NCI-H146 (cell line): ENCODE data around the gene AFDN.

Experiments used
- DNase-seq: peaks from one replicate; lab custom pipeline; 2025; lab: John Stamatoyannopoulos, UW

AFDN gene

DNA sequence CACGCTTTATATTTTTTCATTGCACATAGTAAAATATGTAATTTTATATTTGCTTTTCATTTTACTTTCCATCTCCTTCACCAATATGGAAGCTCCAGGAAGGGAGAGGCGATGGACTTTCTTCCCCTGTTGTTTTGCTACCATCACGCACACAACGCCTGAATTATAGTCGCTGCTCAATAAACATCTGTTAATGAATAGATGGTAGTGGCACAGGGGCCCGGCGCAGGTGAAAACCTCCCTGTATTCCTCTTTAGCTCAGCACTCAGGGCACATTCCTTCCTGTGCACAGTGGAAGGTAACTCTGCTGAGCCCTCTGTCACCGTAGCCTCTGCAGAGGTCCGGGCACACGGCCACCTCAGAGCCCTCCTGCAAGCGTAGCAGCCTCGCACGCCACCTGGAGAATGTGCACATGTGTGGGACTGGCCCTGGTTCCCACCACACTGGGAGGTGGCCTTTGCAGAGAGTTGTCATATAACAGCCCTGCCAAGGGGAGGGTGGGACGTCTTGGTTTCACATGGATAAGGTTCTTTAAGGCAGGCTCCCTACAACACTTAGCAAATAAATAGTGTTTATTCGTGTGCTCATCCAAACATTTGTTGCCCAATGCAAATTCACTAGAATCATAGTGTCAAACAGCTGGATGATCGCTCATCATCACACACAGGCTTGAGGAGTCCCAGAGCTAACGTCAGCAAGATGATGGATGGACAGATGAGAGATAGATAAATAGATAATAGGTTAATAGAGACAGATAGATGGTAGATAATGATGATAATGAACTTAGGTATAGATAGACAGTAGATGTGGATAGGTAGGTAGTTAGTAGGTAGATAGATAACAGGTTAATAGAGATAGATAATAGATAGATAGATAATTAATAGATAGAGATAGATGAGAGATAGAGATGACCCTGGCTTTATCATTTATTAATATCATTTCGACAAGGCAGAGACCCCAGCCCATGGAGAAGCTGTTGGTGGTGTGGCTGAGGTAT, 32.3 kb upstream of the AFDN start:
- no peak for DNase-seq

- no peak for DNase-seq
Observed at GRCh38 chr6:167795321-167795811, 31.3 kb upstream of the AFDN start.

GRCh38 chr6:167795874-167796191, 30.9 kb upstream of the AFDN start:
- DNase-seq: no peak

DNA sequence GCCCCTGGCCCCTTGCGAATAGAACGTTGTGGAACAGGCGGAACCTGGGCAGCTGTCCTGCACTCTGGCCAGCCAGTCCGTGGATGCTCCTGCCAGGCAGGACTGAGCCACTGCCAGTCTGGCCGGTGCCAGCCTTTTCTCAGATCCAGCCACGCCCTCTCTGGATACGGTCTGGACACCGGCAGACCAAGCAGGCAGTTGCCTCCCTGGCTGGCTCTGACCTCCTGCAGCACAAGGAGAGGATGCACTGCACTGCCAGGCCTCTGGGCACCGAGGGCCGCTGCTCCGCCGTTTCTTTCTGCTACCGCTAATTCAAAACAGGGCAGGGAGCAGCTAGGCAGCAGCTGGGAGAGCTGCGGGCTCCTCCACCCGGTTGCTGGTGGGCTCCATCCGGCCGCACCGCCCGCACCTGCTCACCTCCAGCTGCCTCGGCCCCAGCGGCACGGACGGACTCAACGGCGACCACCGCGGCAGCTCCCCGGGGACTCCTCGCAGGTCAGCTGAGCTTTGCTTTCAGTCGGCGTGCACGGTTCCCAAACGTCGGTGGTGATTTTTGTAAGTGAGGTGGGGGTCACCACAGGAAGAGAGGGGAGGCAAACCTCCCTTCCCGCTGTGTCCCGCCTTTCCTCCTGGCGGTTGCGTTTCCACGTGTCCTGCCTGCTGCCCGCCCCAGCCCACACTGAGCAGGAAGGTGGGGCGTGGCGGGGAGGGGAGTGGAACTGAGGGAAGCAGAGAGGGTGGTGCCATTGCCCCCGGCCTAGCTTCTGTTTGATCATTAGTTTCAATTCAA, 30.3 kb upstream of the AFDN start:
- DNase-seq: peak; percentile 77

- peak; percentile 68 for DNase-seq
Observed at GRCh38 chr6:167797011-167797471, 29.7 kb upstream of the AFDN start.

- DNase-seq: no peak
Observed at GRCh38 chr6:167797476-167798265, 29.0 kb upstream of the AFDN start.

DNA sequence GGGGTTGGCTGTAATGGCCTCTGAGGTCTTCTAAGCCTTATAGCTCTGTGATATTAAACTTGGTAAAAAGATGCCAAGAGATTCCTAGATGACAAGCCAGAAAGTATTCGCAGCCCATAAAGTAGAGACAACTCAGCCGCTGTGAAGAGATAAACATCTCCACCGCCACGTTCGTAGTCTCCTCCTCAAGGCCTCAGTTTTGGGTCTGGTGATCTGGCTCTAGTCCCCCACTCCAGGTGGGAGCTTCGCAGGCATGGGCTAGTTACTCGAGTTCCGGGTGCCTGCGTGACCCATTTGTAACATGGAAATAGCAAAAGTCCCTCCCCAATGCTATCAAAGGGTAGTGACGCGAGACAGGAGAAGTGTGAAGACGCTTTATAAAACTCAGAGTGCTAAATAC, 28.3 kb upstream of the AFDN start:
- no peak for DNase-seq

- no peak for DNase-seq
Observed at GRCh38 chr6:167799033-167799821, 27.5 kb upstream of the AFDN start.

GRCh38 chr6:167800549-167800948, 26.2 kb upstream of the AFDN start:
- no peak for DNase-seq

- DNase-seq: no peak
Observed at GRCh38 chr6:167801263-167801662, 25.4 kb upstream of the AFDN start.

DNA sequence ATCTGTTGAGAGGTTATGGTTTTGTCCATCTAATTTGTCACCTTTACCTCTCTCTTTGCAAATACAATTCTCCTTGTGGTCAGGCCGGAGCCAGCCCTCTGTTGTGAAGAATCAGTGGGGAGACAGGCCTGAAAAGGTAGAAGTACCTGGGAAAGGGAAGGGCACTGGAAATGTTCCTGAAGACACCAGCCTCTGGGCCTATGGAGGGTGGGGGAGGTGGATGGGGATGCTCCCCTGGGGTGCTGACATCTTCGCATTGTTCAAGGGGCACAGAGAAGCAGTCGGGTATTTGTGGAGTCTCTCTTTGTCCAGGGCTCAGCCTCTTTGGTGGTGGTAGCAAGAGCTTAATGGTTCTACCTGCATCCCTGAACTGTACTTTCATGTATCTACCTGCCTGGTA, 24.4 kb upstream of the AFDN start:
- DNase-seq: no peak

DNA sequence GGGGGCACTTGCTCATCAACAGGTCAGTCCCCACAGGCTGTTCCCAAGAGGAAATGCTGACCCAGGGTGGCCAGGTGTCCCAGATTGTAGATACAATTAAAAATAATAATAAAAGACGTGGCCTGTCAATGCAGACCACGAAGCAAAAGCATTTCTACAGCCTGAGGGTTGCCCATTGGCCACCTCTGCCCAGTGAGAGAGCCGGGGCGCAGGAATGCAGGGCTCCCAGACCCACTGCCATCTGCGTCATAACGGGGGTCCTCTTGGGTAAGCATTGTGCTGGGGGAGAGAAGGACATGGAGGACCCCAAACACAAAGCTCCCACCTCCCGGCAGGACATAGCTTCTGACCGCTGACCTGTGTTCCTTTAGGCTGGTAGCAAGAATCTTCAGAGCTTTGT, 22.9 kb upstream of the AFDN start:
- DNase-seq: no peak

- no peak for DNase-seq
Observed at GRCh38 chr6:167804281-167805013, 22.3 kb upstream of the AFDN start.

GRCh38 chr6:167805349-167806060, 21.2 kb upstream of the AFDN start:
- no peak for DNase-seq

DNA sequence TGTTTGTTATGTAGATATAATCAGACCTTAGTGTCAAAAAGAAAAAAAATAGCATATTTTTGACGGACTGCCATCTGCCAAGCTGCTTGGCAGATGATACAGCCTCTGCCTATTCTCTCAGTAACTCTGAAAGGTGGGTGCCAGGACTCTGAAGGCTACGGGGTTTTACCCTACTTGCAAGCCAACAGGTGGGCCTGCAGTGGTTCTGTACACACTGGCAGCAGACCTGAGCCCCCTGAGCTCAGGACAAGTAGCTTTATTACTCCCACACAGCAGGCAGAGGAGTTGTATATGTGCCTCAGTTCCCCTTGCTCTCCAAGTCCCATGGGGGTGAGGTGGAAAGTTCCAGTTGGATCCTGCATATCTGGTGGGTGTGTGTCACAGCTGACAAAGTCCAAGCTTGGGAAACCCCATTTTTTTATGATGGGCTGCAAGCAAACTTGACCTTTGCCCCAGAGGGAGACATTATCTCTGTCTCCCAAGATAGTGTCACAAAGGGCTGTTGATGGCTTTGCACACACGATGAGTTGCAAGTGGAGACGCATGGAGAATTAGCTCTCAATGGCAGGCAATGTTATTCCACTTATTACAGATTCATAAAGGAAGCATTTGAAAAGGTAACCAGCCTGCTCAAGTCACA, 20.5 kb upstream of the AFDN start:
- DNase-seq: no peak

DNA sequence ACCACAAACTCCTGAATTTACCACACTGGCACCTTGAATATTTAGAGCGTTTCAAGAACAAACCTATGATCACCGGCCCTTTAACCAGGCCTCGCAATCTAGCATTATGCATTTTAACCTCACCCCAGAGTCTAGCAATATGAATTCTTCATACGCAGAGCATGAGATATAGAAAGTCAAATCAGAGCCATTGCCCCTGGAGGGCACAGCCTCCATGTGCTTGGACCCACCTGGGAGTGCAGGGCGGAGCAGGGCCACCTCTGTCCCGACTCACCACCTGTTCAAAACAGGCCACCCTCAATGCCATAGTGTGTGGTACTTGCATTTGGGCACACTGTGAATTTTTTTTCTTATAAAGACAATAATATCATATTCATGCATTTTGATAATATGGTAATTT, 19.5 kb upstream of the AFDN start:
- DNase-seq: no peak

- no peak for DNase-seq
Observed at GRCh38 chr6:167807756-167808155, 19.0 kb upstream of the AFDN start.

- DNase-seq: no peak
Observed at GRCh38 chr6:167811040-167811439, 15.7 kb upstream of the AFDN start.

DNA sequence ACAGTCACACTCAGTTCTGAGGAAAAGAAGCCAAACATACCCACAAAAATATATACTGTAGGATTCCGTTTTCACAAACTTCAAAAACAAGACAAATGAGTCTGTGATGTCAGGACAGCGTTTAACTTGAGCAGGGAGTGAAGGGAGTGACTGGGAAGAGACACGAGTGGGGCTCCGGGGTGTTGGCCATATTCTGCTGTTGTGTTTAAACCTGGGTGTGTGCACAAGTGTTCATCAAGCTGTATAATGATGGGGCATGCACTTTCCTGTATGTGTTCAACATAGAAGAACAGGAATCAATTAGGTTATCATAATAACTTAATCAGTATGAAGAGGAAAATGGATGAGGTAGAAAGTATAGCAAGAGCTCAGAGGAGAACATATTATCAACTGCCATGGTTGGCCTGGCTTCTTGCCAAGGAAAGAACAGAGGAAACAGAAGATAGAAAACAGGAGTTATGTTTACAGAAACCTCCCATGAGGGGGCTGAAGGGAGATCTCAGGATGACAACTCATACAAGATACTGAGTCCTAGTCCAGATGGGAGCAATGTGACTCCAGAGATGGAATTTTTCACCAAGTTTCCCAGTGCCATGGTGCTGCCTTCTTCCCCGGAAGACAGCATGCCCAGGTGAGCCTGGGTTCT, 15.1 kb upstream of the AFDN start:
- peak; percentile 36 for DNase-seq
